Hippocampal formation (tissue), 2 donors: ENCODE data around the gene LDLR.
A peak's percentile ranks its signal among the peaks of the same experiment; 100 is the strongest.
"Not testable (repeated sequence)": the region's sequence is repeated elsewhere in the genome, so short reads cannot be mapped to it uniquely, and the experiment has no call there.

Experiments used
- DNase-seq, 2 donors: peaks; one replicate each; lab custom pipeline; 2025; lab: John Stamatoyannopoulos, UW

Gene LDLR

DNA sequence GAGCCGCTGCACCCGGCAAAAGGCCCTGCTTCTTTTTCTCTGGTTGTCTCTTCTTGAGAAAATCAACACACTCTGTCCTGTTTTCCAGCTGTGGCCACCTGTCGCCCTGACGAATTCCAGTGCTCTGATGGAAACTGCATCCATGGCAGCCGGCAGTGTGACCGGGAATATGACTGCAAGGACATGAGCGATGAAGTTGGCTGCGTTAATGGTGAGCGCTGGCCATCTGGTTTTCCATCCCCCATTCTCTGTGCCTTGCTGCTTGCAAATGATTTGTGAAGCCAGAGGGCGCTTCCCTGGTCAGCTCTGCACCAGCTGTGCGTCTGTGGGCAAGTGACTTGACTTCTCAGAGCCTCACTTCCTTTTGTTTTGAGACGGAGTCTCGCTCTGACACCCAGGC is 17.2 kb downstream of the LDLR start:
- no peak for DNase-seq

DNA sequence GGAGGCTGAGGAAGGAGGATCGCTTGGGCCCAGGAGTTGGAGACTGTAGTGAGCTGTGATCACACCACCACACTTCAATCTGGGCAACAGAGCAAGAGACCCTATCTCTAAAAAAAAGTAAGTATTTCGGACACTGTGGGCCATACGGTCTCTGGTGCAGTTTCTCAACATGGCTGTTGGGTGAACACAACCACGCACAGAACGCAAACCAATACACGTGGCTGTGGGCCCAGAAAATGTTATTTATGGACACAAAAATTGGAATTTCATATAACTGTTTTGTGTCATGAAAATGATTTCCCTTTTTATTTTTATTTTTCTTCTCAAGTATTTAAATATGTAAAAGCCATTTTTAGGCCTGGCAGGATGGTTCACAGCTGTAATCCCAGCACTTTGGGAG is 19.5 kb downstream of the LDLR start:
- no peak for DNase-seq

DNA sequence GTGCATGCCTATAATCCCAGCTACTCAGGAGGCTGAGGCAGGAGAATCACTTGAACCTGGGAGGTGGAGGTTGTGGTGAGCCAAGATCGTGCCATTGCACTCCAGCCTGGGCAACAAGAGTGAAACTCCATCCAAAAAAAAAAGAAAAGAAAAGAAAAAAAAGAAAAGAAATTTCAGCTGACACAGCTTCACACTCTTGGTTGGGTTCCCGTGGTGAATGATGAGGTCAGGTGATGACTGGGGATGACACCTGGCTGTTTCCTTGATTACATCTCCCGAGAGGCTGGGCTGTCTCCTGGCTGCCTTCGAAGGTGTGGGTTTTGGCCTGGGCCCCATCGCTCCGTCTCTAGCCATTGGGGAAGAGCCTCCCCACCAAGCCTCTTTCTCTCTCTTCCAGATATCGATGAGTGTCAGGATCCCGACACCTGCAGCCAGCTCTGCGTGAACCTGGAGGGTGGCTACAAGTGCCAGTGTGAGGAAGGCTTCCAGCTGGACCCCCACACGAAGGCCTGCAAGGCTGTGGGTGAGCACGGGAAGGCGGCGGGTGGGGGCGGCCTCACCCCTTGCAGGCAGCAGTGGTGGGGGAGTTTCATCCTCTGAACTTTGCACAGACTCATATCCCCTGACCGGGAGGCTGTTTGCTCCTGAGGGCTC is 22.0 kb downstream of the LDLR start:
- no peak for DNase-seq

DNA sequence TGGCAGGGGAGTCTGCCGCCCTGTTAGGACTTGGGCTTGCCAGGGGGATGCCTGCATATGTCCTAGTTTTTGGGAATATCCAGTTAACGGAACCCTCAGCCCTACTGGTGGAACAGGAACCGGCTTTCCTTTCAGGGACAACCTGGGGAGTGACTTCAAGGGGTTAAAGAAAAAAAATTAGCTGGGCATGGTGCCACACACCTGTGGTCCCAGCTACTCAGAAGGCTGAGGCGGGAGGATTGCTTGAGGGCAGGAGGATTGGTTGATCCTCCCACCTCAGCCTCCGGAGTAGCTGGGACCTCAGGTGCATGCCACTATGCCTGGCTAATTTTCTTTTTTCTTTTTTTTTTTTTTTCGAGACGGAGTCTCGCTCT is 22.5 kb downstream of the LDLR start:
- no peak for DNase-seq

DNA sequence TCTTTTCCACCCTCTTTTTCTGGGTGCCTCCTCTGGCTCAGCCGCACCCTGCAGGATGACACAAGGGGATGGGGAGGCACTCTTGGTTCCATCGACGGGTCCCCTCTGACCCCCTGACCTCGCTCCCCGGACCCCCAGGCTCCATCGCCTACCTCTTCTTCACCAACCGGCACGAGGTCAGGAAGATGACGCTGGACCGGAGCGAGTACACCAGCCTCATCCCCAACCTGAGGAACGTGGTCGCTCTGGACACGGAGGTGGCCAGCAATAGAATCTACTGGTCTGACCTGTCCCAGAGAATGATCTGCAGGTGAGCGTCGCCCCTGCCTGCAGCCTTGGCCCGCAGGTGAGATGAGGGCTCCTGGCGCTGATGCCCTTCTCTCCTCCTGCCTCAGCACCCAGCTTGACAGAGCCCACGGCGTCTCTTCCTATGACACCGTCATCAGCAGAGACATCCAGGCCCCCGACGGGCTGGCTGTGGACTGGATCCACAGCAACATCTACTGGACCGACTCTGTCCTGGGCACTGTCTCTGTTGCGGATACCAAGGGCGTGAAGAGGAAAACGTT is 24.0 kb downstream of the LDLR start:
- no peak for DNase-seq

DNA sequence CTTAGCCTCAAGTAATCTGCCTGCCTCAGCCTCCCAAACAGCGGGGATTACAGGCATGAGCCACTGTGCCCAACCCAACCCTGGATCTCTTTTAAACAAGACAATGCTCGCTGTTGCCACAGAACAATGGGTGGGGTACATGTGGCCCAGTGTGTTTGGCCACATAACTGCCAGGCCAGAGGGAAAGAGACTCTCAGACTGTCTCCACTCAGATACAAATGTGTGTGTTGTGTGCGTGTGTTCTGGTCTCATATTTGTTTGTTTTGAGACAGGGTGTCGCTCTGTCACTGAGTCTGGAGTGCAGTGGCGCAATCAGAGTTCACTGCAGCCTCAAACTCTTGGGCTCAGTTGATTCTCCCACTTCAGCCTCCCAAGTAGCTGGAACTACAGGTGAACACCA is 25.8 kb downstream of the LDLR start:
- no peak for DNase-seq

DNA sequence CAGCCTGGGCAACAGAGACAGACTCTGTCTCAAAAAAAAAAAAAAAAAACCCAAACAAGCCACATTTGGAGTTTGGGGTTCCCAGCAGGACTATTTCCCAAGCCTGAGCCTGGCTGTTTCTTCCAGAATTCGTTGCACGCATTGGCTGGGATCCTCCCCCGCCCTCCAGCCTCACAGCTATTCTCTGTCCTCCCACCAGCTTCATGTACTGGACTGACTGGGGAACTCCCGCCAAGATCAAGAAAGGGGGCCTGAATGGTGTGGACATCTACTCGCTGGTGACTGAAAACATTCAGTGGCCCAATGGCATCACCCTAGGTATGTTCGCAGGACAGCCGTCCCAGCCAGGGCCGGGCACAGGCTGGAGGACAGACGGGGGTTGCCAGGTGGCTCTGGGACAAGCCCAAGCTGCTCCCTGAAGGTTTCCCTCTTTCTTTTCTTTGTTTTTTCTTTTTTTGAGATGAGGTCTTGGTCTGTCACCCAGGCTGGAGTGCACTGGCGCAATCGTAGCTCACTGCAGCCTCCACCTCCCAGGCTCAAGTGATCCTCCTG is 26.7 kb downstream of the LDLR start:
- DNase-seq: no peak

DNA sequence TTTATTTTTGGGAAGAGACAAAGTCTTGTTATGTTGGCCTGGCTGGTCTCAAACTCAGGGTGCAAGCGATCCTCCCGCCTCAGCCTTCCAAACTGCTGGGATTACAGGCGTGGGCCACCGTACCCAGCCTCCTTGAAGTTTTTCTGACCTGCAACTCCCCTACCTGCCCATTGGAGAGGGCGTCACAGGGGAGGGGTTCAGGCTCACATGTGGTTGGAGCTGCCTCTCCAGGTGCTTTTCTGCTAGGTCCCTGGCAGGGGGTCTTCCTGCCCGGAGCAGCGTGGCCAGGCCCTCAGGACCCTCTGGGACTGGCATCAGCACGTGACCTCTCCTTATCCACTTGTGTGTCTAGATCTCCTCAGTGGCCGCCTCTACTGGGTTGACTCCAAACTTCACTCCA is 27.2 kb downstream of the LDLR start:
- no peak for DNase-seq

DNA sequence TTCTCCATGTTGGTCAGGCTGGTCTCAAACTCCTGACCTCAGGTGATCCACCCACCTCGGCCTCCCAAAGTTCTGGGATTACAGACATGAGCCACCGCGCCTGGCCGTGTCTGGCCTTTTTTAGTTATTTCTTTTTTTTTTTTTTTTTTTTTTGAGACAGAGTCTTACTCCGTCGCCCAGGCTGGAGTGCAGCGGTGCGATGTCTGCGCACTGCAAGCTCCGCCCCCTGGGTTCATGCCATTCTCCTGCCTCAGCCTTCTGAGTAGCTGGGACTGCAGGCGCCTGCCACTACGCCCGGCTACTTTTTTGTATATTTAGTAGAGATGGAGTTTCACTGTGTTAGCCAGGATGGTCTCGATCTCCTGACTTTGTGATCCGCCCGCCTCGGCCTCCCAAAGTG is 32.7 kb downstream of the LDLR start:
- not testable (repeated sequence) for DNase-seq

DNA sequence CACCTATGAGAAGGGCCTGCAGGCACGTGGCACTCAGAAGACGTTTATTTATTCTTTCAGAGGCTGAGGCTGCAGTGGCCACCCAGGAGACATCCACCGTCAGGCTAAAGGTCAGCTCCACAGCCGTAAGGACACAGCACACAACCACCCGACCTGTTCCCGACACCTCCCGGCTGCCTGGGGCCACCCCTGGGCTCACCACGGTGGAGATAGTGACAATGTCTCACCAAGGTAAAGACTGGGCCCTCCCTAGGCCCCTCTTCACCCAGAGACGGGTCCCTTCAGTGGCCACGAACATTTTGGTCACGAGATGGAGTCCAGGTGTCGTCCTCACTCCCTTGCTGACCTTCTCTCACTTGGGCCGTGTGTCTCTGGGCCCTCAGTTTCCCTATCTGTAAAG is 33.9 kb downstream of the LDLR start:
- DNase-seq: no peak

DNA sequence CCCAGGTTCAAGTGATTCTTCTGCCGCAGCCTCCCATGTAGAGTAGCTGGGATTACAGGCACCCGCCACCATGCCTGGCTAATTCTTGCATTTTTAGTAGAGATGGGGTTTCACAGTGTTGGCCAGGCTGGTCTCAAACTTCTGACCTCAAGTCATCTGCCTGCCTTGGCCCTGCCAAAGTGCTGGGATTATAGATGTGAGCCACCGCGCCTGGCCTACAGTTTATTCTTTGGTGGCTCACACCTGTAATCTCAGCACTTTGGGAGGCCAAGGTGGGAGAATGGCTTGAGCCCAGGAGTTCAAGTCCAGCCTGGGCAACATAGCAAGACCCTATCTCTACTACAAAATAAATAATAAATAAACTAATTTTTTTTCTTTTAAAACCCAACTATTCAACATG is 34.9 kb downstream of the LDLR start:
- not testable (repeated sequence) for DNase-seq

DNA sequence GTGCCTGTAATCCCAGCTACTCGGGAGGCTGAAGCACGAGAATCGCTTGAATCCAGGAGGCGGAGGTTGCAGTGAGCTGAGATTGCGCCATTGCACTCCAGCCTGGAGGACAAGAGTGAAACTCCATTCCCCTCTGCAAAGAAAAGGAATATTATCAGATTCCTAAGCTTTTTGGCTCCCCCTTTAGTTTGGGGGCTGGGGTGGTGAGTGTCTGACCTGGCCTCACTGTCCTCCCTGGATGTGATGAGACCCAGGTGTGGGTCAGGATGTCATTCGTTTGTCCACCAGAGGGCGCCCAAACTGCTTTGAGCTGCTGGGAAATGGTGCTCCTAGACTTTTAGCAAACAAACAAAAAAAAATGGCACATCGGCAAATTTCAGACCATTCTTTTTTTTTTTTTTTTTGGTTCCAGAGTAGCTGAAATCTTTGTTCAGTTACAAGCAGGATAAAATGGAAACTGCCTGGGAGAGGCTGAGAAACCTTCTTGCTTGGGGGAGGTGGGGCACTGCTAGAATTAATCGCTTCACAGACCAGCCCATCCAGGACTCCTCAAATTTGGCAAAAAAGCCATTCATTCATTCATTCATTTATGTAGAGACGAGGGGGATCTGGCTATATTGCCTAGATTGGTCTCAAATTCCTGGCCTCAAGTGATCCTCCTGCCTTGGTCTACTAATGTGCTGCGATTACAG is 36.9 kb downstream of the LDLR start:
- DNase-seq: peak; percentile 3 to 54

DNA sequence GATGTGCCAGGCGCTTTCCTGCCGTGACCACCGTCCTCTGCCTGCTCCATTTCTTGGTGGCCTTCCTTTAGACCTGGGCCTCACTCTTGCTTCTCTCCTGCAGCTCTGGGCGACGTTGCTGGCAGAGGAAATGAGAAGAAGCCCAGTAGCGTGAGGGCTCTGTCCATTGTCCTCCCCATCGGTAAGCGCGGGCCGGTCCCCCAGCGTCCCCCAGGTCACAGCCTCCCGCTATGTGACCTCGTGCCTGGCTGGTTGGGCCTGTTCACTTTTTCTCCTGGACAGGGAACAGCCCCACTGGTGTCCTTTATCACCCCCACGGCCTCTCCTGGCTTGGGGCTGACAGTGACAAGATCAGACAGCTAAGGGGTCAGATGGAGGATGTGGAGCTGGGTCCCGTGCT is 38.6 kb downstream of the LDLR start:
- no peak for DNase-seq

DNA sequence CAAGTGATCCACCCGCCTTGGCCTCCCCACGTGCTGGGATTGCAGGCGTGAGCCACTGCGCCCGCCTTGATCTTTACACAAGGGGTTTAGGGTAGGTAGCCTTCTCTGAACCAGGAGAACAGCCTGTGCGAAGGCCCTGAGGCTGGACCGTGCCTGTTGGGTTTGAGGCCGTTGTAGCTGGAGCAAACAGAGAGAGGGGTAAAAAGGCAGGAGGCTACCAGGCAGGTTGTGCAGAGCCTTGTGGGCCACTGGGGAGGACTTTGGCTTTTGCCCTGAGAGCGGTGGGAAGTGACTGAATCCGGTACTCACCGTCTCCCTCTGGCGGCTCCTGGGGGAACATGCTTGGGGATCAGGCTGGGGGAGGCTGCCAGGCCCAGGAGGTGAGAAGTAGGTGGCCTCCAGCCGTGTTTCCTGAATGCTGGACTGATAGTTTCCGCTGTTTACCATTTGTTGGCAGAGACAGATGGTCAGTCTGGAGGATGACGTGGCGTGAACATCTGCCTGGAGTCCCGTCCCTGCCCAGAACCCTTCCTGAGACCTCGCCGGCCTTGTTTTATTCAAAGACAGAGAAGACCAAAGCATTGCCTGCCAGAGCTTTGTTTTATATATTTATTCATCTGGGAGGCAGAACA is 41.7 kb downstream of the LDLR start:
- DNase-seq: peak; percentile 27 to 56

DNA sequence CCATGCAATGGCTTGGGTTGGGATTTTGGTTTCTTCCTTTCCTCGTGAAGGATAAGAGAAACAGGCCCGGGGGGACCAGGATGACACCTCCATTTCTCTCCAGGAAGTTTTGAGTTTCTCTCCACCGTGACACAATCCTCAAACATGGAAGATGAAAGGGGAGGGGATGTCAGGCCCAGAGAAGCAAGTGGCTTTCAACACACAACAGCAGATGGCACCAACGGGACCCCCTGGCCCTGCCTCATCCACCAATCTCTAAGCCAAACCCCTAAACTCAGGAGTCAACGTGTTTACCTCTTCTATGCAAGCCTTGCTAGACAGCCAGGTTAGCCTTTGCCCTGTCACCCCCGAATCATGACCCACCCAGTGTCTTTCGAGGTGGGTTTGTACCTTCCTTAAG is 42.2 kb downstream of the LDLR start:
- no peak for DNase-seq

DNA sequence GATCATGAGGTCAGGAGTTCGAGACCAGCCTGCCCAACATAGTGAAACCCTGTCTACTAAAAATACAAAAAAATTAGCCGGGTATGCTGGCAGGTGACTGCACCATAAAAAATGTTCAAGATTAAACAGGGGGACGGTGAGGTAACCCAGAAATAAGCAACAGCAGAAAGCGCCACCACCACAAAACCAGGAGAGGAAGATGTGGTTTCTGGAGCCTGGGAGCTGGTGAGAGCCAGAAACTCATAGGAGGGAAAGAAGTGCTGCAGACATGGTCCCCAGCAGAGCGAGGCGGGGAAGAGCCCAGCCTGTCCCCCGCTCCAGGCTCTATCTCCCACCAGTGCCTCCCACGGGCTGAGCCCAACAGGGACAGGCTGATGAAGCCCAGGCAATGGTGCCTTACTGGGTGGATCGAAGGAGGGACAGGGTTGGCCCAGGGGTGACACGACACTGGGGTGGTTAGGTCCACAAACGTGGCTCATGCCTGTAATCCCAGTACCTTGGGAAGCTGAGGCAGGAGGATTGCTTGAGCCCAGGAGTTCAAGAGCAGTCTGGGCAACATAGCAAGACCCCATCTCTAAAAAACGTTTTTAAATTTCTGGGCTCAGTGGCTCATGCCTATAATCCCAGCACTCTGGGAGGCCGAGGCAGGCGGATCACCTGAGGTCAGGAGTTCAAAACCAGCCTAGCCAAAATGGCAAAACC is 47.3 kb downstream of the LDLR start:
- no peak for DNase-seq

DNA sequence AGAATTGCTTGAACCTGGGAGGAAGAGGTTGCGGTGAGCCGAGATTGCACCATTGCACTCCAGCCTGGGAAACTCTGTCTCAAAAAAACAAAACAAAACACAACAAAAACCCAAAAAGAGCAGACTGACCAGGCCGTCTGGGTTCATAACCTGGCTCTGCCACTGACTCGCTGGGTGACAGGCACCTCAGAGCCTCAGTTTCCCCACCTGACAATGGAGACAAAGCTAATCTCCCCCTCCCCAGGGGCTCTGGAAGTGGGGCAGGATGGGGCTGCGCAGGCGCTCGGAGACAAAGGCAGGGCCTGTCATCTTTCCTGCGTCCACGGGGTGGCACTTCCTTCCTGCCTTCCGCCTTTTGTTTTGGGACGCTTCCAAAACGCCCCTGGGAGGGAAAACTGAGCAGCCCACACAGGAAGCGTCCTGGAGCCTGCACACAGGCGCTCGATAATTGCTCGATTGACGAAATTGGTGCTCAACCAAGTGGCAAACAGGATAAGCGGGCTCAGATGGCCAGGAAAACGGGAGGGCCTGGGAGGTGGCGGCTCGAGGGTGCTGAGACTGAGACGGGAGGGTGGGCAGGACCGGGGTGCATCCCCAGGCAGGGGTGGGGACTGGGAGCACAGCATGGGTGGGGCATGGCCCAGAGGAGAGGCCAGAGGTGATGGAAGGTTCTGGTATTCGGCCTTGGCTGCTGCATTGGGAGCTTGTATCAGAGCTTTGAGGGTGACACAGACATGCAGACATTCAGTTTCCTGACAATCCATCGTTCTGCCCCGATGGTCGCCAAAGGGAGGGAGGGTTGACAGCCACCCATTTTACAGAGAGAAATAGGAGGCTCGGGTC is 48.5 kb downstream of the LDLR start:
- DNase-seq: peak; percentile 50 to 60

DNA sequence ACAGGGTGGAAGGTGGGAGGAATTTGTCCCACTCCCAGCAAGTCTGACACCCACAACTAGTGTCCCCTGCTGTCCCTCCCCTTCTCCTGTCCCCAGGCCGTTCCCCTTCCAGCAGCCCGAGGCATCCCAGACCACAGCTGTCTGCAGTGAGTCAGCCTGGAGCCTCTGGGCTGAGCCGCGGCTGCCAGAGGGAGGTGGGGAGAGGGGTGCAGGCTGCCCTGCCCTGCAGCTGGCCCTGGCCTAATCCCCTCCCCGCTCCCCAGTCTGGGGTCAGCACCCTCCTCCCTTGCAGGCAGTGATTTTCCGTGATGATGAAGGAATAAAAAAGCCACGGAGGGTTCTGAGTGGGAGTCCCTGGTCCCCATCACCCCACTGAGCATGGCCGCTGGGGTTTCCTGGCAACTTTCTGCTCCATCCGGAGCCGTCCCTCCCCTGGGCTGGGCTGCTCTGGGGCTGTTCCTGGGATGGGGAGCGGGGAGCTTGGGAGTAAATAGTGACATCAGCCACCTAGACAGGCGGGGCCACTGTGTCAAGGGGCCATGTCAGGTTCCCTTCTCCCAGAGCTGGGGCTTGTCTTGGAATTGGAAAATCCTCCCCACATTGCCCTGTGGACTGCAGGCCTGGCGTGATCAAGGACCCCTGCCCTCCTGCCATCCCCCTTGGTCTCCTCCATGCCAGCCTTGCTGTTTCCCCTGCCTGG is 49.5 kb downstream of the LDLR start:
- DNase-seq: peak in 1 of 2 donors; percentile 21

DNA sequence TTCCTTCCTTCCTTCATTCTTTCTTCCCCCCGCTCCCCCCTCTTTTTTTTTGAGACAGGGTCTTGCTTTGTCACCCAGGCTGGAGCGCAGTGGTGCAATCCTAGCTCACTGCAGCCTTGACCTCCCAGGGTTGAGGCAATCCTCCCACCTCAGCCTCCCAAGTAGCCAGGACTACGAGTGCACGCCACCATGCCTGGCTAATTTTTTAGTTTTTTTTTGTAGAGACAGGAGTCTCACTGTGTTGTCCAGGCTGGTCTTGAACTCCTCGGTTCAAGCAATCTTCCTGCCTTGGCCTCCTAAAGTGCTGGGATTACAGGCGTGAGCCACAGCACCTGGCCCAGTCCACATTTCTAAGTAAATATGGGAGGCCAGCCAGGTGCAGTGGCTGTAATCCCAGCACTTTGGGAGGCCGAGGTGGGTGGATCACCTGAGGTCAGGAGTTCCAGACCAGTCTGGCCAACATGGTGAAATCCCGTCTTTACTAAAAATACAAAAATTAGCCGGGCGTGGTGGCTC is 50.8 kb downstream of the LDLR start:
- not testable (repeated sequence) for DNase-seq

DNA sequence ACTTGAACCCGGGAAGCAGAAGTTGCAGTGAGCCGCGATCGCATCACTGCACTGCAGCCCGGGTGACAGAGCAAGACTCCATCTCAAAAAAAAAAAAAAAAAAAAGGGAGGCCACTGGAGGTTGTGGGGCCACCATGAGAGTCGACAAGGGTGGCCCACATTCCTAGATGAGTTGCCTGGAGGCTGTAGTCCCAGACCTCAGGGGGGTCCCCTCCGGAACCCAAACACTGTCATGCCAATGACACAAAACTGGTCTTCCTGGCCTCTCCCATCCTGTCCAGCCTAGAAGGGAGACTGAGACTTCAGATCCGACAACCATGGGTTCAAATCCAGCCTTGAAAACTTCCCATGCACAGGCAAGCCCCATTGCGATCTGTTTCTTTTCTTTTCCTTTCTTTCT is 51.6 kb downstream of the LDLR start:
- no peak for DNase-seq
